HFFc6 (cell line): ENCODE results near the gene ANTKMT. TPM values are rescaled to one million over a fixed set of nuclear protein-coding genes. Genes with fewer than 3 reads are reported as not detected.

Source experiments
- DNase-seq: peaks from one replicate; pipeline ENCODE4 v3.0.0-alpha.2; 2018
- H3K27ac Mint-ChIP-seq: 2 replicates; pipeline ENCODE4 v1.8.0; 2020; ENCODE audit warnings: mild to moderate bottlenecking, mixed read lengths
- H3K27me3 Mint-ChIP-seq: 2 replicates; pipeline ENCODE4 v1.8.0; 2021; ENCODE audit warnings: mild to moderate bottlenecking, moderate library complexity, mixed read lengths; ENCODE audit not compliant: insufficient read depth
- H3K36me3 Mint-ChIP-seq: 2 replicates; pipeline ENCODE4 v1.8.0; 2021; ENCODE audit warnings: low read depth, mixed read lengths
- H3K4me1 Mint-ChIP-seq: 2 replicates; pipeline ENCODE4 v1.8.0; 2020; ENCODE audit warnings: low read depth, mixed read lengths
- H3K4me3 Mint-ChIP-seq: 2 replicates; pipeline ENCODE4 v1.8.0; 2020; ENCODE audit warnings: mild to moderate bottlenecking, moderate library complexity, mixed read lengths
- H3K9me3 Mint-ChIP-seq: 2 replicates; pipeline ENCODE4 v1.8.0; 2020; ENCODE audit warnings: mild to moderate bottlenecking, mixed read lengths
- CTCF ChIP-seq: fragments of 200-600 bp; sonication (generic); IDR thresholded peaks from 2 replicates; pipeline ENCODE4 v1.5.0; 2021; ENCODE audit warnings: antibody characterized with exemption, mild to moderate bottlenecking
- total RNA-seq, 6 experiments: library from RNA; stranded (reverse); fragmentation: NEBNext Ultra II Directional; extraction: Animal tissue kit (Norgen Biotek cat#: 25700); gene quantifications; 2 replicates in 1 of 6; 3 replicates in 5 of 6; pipeline ENCODE4 v1.2.3, GENCODE V29; 2021

The ANTKMT gene
- total RNA-seq, 6 experiments from 2014 or later: 50.1 to 57.7 (median 54.7) TPM

- no peak overlapping the region for H3K4me3 Mint-ChIP-seq
- H3K4me1 Mint-ChIP-seq: no peaks in the 10 kb centered on the region
- DNase-seq: no peak
- H3K27ac Mint-ChIP-seq: no peak overlapping the region
- H3K36me3 Mint-ChIP-seq: no peaks in the 10 kb centered on the region
- TF ChIP-seq CTCF: no peak
- peaks cover 7% of the 10 kb centered on the region for H3K27me3 Mint-ChIP-seq
- no peaks in the 10 kb centered on the region for H3K9me3 Mint-ChIP-seq
These were observed 5.2 kb downstream of the ANTKMT start for GRCh38 chr16:726188-726437.

- Mint-ChIP-seq H3K27me3 (peaks cover 7% of the 10 kb centered on the region), H3K4me1 (no peaks in the 10 kb centered on the region), H3K36me3 (no peaks in the 10 kb centered on the region), H3K27ac (no peak within 1 kb of the TSS), H3K9me3 (no peaks in the 10 kb centered on the region), H3K4me3 (peak within 1 kb of the TSS; percentile 65)
- no peak for TF ChIP-seq CTCF
- DNase-seq: no peak
These were observed 5.7 kb downstream of the ANTKMT start, which contains the start of the genes CCDC78 and HAGHL for GRCh38 chr16:726438-727290. Gene CCDC78, minus strand, starts transcription at chr16:726443. Its CDS starts 76 bp downstream, at chr16:726367. Gene HAGHL, plus strand, starts transcription at chr16:727106. Its CDS starts 404 bp downstream, at chr16:727510.

GRCh38 chr16:727291-727977 lies 6.5 kb downstream of the ANTKMT start:
- TF ChIP-seq CTCF: no peak
- Mint-ChIP-seq H3K27ac (no peak overlapping the region), H3K4me3 (peak overlapping the region; percentile 65), H3K4me1 (no peaks in the 10 kb centered on the region), H3K9me3 (no peaks in the 10 kb centered on the region), H3K27me3 (peaks cover 7% of the 10 kb centered on the region), H3K36me3 (no peaks in the 10 kb centered on the region)
- DNase-seq: no peak

- Mint-ChIP-seq H3K36me3 (no peaks in the 10 kb centered on the region), H3K27ac (no peak overlapping the region)
These were observed 7.4 kb downstream of the ANTKMT start for GRCh38 chr16:728131-728889.

More at GRCh38 chr16:728131-728889, 7.4 kb downstream of the ANTKMT start:
- H3K27me3 Mint-ChIP-seq: peaks cover 7% of the 10 kb centered on the region
- H3K4me1 Mint-ChIP-seq: peaks cover 4% of the 10 kb centered on the region; the same call in 1 of the 2 replicates
- peak; percentile 84 for DNase-seq
- H3K9me3 Mint-ChIP-seq: no peaks in the 10 kb centered on the region
- no peak for TF ChIP-seq CTCF
- 0 out of 2 replicates have a peak overlapping the region, but pooled peaks have one; percentile 32 for H3K4me3 Mint-ChIP-seq
